ENCODE data around the gene FAM163B.

DNA sequence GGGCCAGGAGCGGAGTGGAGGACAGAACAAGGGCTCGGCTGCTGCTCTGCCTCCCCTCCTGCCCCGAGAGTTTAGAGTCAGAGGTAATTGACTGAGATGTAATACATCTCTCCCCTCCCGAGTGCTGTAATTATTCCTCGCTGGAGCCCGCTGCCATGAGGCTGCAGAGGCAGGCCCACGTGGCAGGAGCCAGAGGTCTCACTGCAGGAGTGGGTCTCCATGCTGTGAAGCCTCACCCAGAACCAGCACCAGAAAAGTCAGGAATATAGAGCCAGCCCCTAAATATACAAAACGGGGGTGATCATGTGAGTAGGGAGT lies 2.5 kb downstream of the FAM163B start:
- TF ChIP-seq, protein P1, sequence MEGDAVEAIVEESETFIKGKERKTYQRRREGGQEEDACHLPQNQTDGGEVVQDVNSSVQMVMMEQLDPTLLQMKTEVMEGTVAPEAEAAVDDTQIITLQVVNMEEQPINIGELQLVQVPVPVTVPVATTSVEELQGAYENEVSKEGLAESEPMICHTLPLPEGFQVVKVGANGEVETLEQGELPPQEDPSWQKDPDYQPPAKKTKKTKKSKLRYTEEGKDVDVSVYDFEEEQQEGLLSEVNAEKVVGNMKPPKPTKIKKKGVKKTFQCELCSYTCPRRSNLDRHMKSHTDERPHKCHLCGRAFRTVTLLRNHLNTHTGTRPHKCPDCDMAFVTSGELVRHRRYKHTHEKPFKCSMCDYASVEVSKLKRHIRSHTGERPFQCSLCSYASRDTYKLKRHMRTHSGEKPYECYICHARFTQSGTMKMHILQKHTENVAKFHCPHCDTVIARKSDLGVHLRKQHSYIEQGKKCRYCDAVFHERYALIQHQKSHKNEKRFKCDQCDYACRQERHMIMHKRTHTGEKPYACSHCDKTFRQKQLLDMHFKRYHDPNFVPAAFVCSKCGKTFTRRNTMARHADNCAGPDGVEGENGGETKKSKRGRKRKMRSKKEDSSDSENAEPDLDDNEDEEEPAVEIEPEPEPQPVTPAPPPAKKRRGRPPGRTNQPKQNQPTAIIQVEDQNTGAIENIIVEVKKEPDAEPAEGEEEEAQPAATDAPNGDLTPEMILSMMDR (IDR thresholded peaks at IDR 0.05): no peak
- TF ChIP-seq OVOL2 (CRISPR knock-in tag; IDR thresholded peaks at IDR 0.05; ENCODE audit: borderline replicate concordance): no peak
- TF ChIP-seq, protein P2, sequence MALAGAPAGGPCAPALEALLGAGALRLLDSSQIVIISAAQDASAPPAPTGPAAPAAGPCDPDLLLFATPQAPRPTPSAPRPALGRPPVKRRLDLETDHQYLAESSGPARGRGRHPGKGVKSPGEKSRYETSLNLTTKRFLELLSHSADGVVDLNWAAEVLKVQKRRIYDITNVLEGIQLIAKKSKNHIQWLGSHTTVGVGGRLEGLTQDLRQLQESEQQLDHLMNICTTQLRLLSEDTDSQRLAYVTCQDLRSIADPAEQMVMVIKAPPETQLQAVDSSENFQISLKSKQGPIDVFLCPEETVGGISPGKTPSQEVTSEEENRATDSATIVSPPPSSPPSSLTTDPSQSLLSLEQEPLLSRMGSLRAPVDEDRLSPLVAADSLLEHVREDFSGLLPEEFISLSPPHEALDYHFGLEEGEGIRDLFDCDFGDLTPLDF (CRISPR knock-in tag; IDR thresholded peaks at IDR 0.05): no peak
- TF ChIP-seq, protein P3, sequence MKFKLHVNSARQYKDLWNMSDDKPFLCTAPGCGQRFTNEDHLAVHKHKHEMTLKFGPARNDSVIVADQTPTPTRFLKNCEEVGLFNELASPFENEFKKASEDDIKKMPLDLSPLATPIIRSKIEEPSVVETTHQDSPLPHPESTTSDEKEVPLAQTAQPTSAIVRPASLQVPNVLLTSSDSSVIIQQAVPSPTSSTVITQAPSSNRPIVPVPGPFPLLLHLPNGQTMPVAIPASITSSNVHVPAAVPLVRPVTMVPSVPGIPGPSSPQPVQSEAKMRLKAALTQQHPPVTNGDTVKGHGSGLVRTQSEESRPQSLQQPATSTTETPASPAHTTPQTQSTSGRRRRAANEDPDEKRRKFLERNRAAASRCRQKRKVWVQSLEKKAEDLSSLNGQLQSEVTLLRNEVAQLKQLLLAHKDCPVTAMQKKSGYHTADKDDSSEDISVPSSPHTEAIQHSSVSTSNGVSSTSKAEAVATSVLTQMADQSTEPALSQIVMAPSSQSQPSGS (CRISPR knock-in tag; IDR thresholded peaks at IDR 0.05; ENCODE audit: borderline replicate concordance, low read depth): no peak
- TF ChIP-seq ZNF263 (CRISPR knock-in tag; IDR thresholded peaks at IDR 0.05; ENCODE audit: low read depth): no peak
- TF ChIP-seq, protein P4, sequence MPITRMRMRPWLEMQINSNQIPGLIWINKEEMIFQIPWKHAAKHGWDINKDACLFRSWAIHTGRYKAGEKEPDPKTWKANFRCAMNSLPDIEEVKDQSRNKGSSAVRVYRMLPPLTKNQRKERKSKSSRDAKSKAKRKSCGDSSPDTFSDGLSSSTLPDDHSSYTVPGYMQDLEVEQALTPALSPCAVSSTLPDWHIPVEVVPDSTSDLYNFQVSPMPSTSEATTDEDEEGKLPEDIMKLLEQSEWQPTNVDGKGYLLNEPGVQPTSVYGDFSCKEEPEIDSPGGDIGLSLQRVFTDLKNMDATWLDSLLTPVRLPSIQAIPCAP (CRISPR knock-in tag; IDR thresholded peaks at IDR 0.05): no peak
- TF ChIP-seq ZNF232 (CRISPR knock-in tag; IDR thresholded peaks at IDR 0.05): no peak
- TF ChIP-seq, protein P5, sequence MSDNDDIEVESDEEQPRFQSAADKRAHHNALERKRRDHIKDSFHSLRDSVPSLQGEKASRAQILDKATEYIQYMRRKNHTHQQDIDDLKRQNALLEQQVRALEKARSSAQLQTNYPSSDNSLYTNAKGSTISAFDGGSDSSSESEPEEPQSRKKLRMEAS (CRISPR knock-in tag; IDR thresholded peaks at IDR 0.05): no peak

Measured in WTC11 (cell line).